HG02571 (cell line): Measurements from ENCODE around the gene CTXN2.
A peak's percentile ranks its signal among the peaks of the same experiment; 100 is the strongest.

Experiments
- ATAC-seq: cut with Tn5 transposase; IDR thresholded peaks from one replicate; pipeline ENCODE4 v1.9.1; 2021; ENCODE audit warnings: mild to moderate bottlenecking, moderate library complexity; ENCODE audit not compliant: unreplicated experiment

The CTXN2 gene

GRCh38 chr15:48191574-48192225 lies at the start of gene CTXN2:
CTXN2 (plus strand) TSS chr15:48191665; CDS start chr15:48201301, 9,636 bp downstream.
- no peak for ATAC-seq

GRCh38 chr15:48143856-48144255 lies 47.6 kb upstream of the CTXN2 start:
- ATAC-seq = no peak

DNA sequence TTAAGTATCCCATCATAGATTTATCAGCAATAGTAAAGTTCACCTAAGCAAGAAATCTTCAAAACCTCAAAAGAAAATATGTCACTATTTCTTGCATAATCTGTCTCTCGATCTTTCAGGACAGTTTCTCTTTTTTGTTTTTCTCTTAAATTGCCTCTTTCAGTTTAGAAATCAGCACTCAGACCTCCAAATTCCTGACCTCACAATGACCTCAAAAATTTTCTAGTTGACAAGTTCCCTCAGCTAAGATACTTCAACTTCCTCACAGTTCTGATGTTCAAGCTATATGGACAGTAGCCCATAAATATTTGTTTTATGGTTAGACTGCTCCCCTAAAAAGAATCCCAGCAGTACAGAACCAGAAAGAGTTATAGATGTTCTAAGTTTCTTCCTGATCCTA lies 46.6 kb upstream of the CTXN2 start:
- ATAC-seq = no peak

- no peak for ATAC-seq
These were observed 45.5 kb upstream of the CTXN2 start for GRCh38 chr15:48145923-48146322.

DNA sequence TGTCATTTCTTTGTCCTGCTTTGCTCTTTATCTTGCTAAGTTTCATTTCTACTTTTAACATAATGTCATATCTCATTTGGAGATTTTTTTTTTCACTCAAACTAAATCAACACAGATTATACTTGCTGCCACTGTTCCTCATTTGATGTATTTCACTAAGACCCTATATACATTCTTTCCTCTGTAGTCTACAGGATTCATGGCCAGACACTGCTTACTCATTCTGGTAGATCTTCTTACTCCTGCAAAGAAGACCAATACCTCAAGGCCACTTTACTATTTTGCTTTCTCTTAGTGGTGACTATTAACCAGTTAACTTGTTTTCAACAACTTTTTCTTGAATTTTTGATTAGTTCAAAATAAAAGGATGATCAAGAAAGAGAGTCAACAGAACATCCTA lies 44.1 kb upstream of the CTXN2 start:
- no peak for ATAC-seq

- no peak for ATAC-seq
These were observed 41.6 kb upstream of the CTXN2 start for GRCh38 chr15:48149858-48150257.

- ATAC-seq = no peak
These were observed 37.9 kb upstream of the CTXN2 start for GRCh38 chr15:48153526-48153925.

GRCh38 chr15:48168616-48169015 lies 22.8 kb upstream of the CTXN2 start:
- ATAC-seq = no peak

DNA sequence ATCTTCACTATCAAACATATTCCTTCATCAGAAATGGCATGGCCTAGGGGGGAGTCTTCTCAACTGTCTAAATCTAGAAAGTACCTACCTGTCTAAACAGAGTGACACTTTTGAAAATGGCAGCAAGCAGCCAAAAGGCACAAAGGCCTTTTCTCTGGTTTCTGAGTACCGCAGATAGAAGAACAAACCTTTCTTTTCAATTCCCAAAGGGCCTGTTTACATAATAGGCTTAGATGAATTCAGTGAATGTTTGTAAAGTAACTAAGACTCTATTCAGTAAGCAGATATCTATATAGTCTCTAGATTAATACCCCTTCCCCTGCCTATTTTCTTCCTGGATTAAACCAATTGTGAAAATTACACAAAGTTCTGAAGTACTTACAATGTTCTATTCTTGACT lies 20.5 kb upstream of the CTXN2 start:
- ATAC-seq = no peak

GRCh38 chr15:48175126-48175525 lies 16.3 kb upstream of the CTXN2 start:
- peak; percentile 30 for ATAC-seq

DNA sequence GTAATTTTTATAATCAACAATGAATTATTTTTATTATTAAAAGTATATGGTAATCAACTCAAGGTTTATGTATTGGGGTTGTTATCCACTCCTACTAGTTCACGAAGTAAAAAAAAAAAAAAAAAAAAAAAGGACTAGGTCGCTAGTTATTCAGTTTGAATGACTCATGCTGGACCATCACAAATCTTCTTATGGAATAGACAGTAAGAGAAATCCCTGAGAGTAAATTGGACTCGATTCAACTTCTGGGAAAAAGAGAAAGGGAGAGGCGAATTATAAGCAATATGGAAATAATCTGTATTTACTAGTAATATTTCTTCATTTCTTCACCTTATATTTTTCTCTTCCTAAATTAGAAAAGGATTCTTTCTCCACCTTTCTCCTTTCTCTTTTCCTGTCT lies 15.4 kb upstream of the CTXN2 start:
- ATAC-seq = no peak

DNA sequence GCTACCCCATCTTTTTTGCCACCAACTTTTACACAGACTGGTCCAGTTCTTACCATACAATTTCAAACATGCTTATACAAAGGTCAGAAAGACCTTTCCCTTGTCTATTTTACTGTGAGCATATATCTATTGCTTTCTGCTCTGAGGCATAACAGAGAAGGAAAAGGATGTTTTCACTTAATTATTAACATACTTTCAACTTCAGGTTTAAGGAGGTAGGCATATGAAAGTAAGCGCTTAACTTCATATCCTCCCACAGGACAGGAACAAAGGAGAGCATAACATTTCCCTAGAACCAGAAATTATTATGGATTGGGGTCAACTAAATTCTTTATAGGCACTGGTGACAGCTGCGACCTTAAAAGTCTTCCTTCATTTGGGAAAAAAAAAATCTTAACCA lies 14.5 kb upstream of the CTXN2 start:
- ATAC-seq = no peak

GRCh38 chr15:48177383-48177765 lies 14.1 kb upstream of the CTXN2 start:
- peak; percentile 63 for ATAC-seq

GRCh38 chr15:48177766-48178647 lies 13.5 kb upstream of the CTXN2 start, which contains the start of gene MYEF2:
MYEF2 (minus strand) TSS chr15:48178295; CDS start chr15:48178237, 58 bp downstream.
- peak; percentile 78 for ATAC-seq

- no peak for ATAC-seq
These were observed 12.9 kb upstream of the CTXN2 start for GRCh38 chr15:48178648-48178931.

GRCh38 chr15:48182749-48183148 lies 8.7 kb upstream of the CTXN2 start:
- ATAC-seq = no peak

- no peak for ATAC-seq
These were observed 5.9 kb upstream of the CTXN2 start for GRCh38 chr15:48185529-48185928.

DNA sequence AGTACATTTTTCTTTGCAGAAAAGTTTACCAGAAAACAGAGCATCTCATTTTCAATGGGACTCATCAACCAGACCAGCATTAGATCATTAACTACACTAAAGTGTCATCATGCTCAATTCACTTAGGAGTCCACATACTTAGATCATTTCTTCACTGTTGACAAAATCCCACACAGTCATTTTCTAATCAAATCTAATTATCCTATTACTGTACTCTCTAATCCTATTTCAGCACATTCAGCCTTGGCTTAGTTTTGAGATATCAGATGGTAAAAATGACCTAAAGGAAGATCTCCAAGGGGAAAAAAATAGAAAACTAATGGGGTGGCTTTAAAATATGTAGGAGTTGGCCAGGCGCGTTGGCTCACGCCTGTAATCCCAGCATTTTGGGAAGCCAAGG lies 5.2 kb upstream of the CTXN2 start:
- no peak for ATAC-seq

DNA sequence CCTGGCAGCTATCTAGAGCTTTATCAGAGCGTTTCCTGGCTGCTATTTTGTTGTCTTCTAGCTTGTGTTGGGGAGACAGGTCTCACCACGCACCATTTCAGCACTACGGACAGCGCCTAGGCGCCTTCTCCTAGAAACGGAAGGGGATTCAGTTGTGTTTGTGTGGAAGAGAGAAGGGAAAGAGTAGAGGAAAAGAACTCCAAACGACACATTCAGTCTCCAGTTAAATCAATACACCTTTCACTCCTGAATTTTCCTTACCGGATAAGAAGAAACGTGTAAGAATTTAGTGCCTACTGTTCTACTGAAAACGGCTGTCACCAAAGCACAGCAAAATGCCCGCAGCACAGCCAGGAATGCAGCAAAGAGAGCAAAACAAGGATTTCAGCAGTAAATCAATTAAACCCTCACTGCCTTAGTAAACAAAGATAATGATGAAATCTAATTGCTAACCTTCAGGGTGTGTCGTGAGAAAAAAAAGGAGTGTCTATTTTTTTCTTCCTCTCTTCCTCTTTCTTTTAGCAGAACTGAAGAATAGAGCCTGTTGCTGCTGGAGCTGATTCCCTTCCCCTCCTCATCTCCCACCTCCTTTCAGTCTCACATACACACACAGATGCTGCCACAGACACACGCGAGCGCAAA lies 412 bp upstream of the CTXN2 start:
- ATAC-seq = no peak

GRCh38 chr15:48202068-48202467 lies 10.6 kb downstream of the CTXN2 start:
- no peak for ATAC-seq

GRCh38 chr15:48205981-48206380 lies 14.5 kb downstream of the CTXN2 start, which contains the start of gene SLC12A1:
SLC12A1 (plus strand) TSS chr15:48206302; CDS start chr15:48207720, 1,418 bp downstream.
- ATAC-seq = no peak

GRCh38 chr15:48221261-48221660 lies 29.8 kb downstream of the CTXN2 start:
- no peak for ATAC-seq
